SK-N-SH (cell line): Measurements from ENCODE around the gene BCAS3.

ENCODE experiments used
- CHD2 ChIP-seq: fragments of 150-350 bp; IDR thresholded peaks from 2 replicates; pipeline ENCODE4 v1.6.1; 2018; ENCODE audit warnings: low read length; ENCODE audit not compliant: partially characterized antibody
- CTCF ChIP-seq: fragments of 200-600 bp; sonication (generic); IDR thresholded peaks from 2 replicates; pipeline ENCODE4 v1.6.1; 2017; ENCODE audit warnings: antibody characterized with exemption, mild to moderate bottlenecking, moderate library complexity
- EP300 ChIP-seq, 2 experiments: IDR thresholded peaks; 2 replicates each; pipeline versions ENCODE4 v1.4.0 to v1.6.1; 2012; ENCODE audit warnings: borderline replicate concordance in 1 of 2, low read depth in 1 of 2, low read length in 1 of 2
- FOXJ3 ChIP-seq: sonication (generic); formaldehyde crosslinking; IDR thresholded peaks from 2 replicates; pipeline ENCODE4 v1.5.1; 2020; ENCODE audit warnings: mild to moderate bottlenecking, missing genetic modification reagents
- GABPA ChIP-seq: IDR thresholded peaks from 2 replicates; pipeline ENCODE4 v1.4.0; 2012; ENCODE audit warnings: low read depth, mild to moderate bottlenecking
- JUND ChIP-seq: IDR thresholded peaks from 2 replicates; pipeline ENCODE4 v1.4.0; 2012
- PBX3 ChIP-seq: IDR thresholded peaks from 2 replicates; pipeline ENCODE4; 2012
- POLR2AphosphoS5 ChIP-seq: IDR thresholded peaks from 2 replicates; pipeline ENCODE4 v1.6.1; 2012; ENCODE audit warnings: low read depth, low read length
- REST ChIP-seq: IDR thresholded peaks from 2 replicates; pipeline ENCODE4 v1.6.1; 2012; ENCODE audit warnings: mild to moderate bottlenecking, low read depth, low read length, moderate library complexity
- SMC3 ChIP-seq: IDR thresholded peaks from 2 replicates; pipeline ENCODE4 v1.6.1; 2012; ENCODE audit warnings: low read depth, low read length, improper control_type of control experiment
- TAF1 ChIP-seq: IDR thresholded peaks from 2 replicates; pipeline ENCODE4 v1.6.1; 2012; ENCODE audit warnings: low read depth, mild to moderate bottlenecking, low read length, moderate library complexity, borderline replicate concordance
- TCF12 ChIP-seq: IDR thresholded peaks from 2 replicates; pipeline ENCODE4 v1.4.0; 2012
- USF1 ChIP-seq: IDR thresholded peaks from 2 replicates; pipeline ENCODE4 v1.4.0; 2012; ENCODE audit warnings: low read depth, borderline replicate concordance
- USF2 ChIP-seq: fragments of 150-350 bp; IDR thresholded peaks from 2 replicates; pipeline ENCODE4 v1.6.1; 2017; ENCODE audit warnings: antibody characterized with exemption, low read length, low read depth, borderline replicate concordance

- no peak for TF ChIP-seq CTCF
- no peak for TF ChIP-seq FOXJ3
- no peak for TF ChIP-seq GABPA
- no peak for TF ChIP-seq REST
- TF ChIP-seq EP300 (IDR thresholded peaks at IDR 0.05; ENCODE audit: borderline replicate concordance in 1 of 2, low read depth in 1 of 2, low read length in 1 of 2): no peak
- TF ChIP-seq USF1: no peak
- TF ChIP-seq USF2: no peak
- TF ChIP-seq CHD2: no peak
- no peak for TF ChIP-seq SMC3
- TF ChIP-seq TCF12: no peak
- TF ChIP-seq POLR2AphosphoS5: peak; percentile 74
- TF ChIP-seq PBX3: no peak
- TF ChIP-seq TAF1: no peak
- no peak for TF ChIP-seq JUND
Measured at GRCh38 chr17:60676758-60677307, 818 bp upstream of the BCAS3 start.
